ENCODE measurements around the gene CASP10.
A peak's percentile ranks its signal among the peaks of the same experiment; 100 is the strongest.
"Not testable (repeated sequence)": the region's sequence is repeated elsewhere in the genome, so short reads cannot be mapped to it uniquely, and the experiment has no call there.

Gene CASP10

GRCh38 chr2:201183835-201184234 is 894 bp downstream of the CASP10 start:
- H3K36me3 ChIP-seq (ENCODE audit: control insufficient read depth in 2 of 2, insufficient read depth in 2 of 2, low read length in 2 of 2); H3K9ac ChIP-seq (ENCODE audit: low read length in 2 of 2); H3K4me1 ChIP-seq (ENCODE audit: control insufficient read depth, insufficient read depth, low read length); H3K27ac ChIP-seq (ENCODE audit: low read length); H3K27me3 ChIP-seq (ENCODE audit: control insufficient read depth in 1 of 2, insufficient read depth in 2 of 2, low read length in 2 of 2); H3K9me3 ChIP-seq (ENCODE audit: control insufficient read depth in 2 of 2, low read length in 2 of 2): not testable (repeated sequence)
- H3K4me3 ChIP-seq (ENCODE audit: low read length in 2 of 2), result peak overlapping the region in 1 of 2 donors; percentile 44

- H3K27ac ChIP-seq (ENCODE audit: low read length); H3K9ac ChIP-seq (ENCODE audit: low read length in 2 of 2); H3K36me3 ChIP-seq (ENCODE audit: control insufficient read depth in 2 of 2, insufficient read depth in 2 of 2, low read length in 2 of 2); H3K27me3 ChIP-seq (ENCODE audit: control insufficient read depth in 1 of 2, insufficient read depth in 2 of 2, low read length in 2 of 2); H3K4me1 ChIP-seq (ENCODE audit: control insufficient read depth, insufficient read depth, low read length); H3K9me3 ChIP-seq (ENCODE audit: control insufficient read depth in 2 of 2, low read length in 2 of 2): not testable (repeated sequence)
- peak overlapping the region in 1 of 2 donors; percentile 44 for H3K4me3 ChIP-seq (ENCODE audit: low read length in 2 of 2)
These were observed 1.3 kb downstream of the CASP10 start for GRCh38 chr2:201184248-201184647.

- no peak overlapping the region for H3K4me3 ChIP-seq (ENCODE audit: low read length in 2 of 2)
- no peaks in the 10 kb centered on the region for H3K27me3 ChIP-seq (ENCODE audit: control insufficient read depth in 1 of 2, insufficient read depth in 2 of 2, low read length in 2 of 2)
- H3K9me3 ChIP-seq (ENCODE audit: control insufficient read depth in 2 of 2, low read length in 2 of 2), result no peaks in the 10 kb centered on the region
- no peak overlapping the region for H3K27ac ChIP-seq (ENCODE audit: low read length)
- H3K36me3 ChIP-seq (ENCODE audit: control insufficient read depth in 2 of 2, insufficient read depth in 2 of 2, low read length in 2 of 2), result no peaks in the 10 kb centered on the region
- no peak overlapping the region for H3K9ac ChIP-seq (ENCODE audit: low read length in 2 of 2)
- no peaks in the 10 kb centered on the region for H3K4me1 ChIP-seq (ENCODE audit: control insufficient read depth, insufficient read depth, low read length)
These were observed 2.9 kb downstream of the CASP10 start for GRCh38 chr2:201185863-201186262.

- no peaks in the 10 kb centered on the region for H3K36me3 ChIP-seq (ENCODE audit: control insufficient read depth in 2 of 2, insufficient read depth in 2 of 2, low read length in 2 of 2)
- H3K9ac ChIP-seq (ENCODE audit: low read length in 2 of 2), result no peak overlapping the region
- H3K9me3 ChIP-seq (ENCODE audit: control insufficient read depth in 2 of 2, low read length in 2 of 2), result no peaks in the 10 kb centered on the region
- no peak overlapping the region for H3K4me3 ChIP-seq (ENCODE audit: low read length in 2 of 2)
- H3K4me1 ChIP-seq (ENCODE audit: control insufficient read depth, insufficient read depth, low read length), result no peaks in the 10 kb centered on the region
- no peak overlapping the region for H3K27ac ChIP-seq (ENCODE audit: low read length)
- no peaks in the 10 kb centered on the region for H3K27me3 ChIP-seq (ENCODE audit: control insufficient read depth in 1 of 2, insufficient read depth in 2 of 2, low read length in 2 of 2)
These were observed 4.0 kb downstream of the CASP10 start for GRCh38 chr2:201186982-201187381.

- no peak overlapping the region for H3K27ac ChIP-seq (ENCODE audit: low read length)
- no peaks in the 10 kb centered on the region for H3K36me3 ChIP-seq (ENCODE audit: control insufficient read depth in 2 of 2, insufficient read depth in 2 of 2, low read length in 2 of 2)
- H3K9ac ChIP-seq (ENCODE audit: low read length in 2 of 2), result no peak overlapping the region
- H3K4me3 ChIP-seq (ENCODE audit: low read length in 2 of 2), result no peak overlapping the region
- no peaks in the 10 kb centered on the region for H3K4me1 ChIP-seq (ENCODE audit: control insufficient read depth, insufficient read depth, low read length)
- H3K27me3 ChIP-seq (ENCODE audit: control insufficient read depth in 1 of 2, insufficient read depth in 2 of 2, low read length in 2 of 2), result no peaks in the 10 kb centered on the region
- H3K9me3 ChIP-seq (ENCODE audit: control insufficient read depth in 2 of 2, low read length in 2 of 2), result no peaks in the 10 kb centered on the region
These were observed 5.5 kb downstream of the CASP10 start for GRCh38 chr2:201188449-201188848.

GRCh38 chr2:201191132-201191875 is 8.4 kb downstream of the CASP10 start:
- Histone ChIP-seq H3K27me3 (ENCODE audit: control insufficient read depth in 1 of 2, insufficient read depth in 2 of 2, low read length in 2 of 2) (no peaks in the 10 kb centered on the region), H3K27ac (ENCODE audit: low read length) (no peak overlapping the region), H3K36me3 (ENCODE audit: control insufficient read depth in 2 of 2, insufficient read depth in 2 of 2, low read length in 2 of 2) (no peaks in the 10 kb centered on the region), H3K4me1 (ENCODE audit: control insufficient read depth, insufficient read depth, low read length) (no peaks in the 10 kb centered on the region), H3K4me3 (ENCODE audit: low read length in 2 of 2) (no peak overlapping the region), H3K9ac (ENCODE audit: low read length in 2 of 2) (no peak overlapping the region), H3K9me3 (ENCODE audit: control insufficient read depth in 2 of 2, low read length in 2 of 2) (no peaks in the 10 kb centered on the region)

- no peak overlapping the region for H3K4me3 ChIP-seq (ENCODE audit: low read length in 2 of 2)
- H3K27me3 ChIP-seq (ENCODE audit: control insufficient read depth in 1 of 2, insufficient read depth in 2 of 2, low read length in 2 of 2), result no peaks in the 10 kb centered on the region
- no peaks in the 10 kb centered on the region for H3K9me3 ChIP-seq (ENCODE audit: control insufficient read depth in 2 of 2, low read length in 2 of 2)
- H3K9ac ChIP-seq (ENCODE audit: low read length in 2 of 2), result no peak overlapping the region
- no peak overlapping the region for H3K27ac ChIP-seq (ENCODE audit: low read length)
- no peaks in the 10 kb centered on the region for H3K36me3 ChIP-seq (ENCODE audit: control insufficient read depth in 2 of 2, insufficient read depth in 2 of 2, low read length in 2 of 2)
- H3K4me1 ChIP-seq (ENCODE audit: control insufficient read depth, insufficient read depth, low read length), result no peaks in the 10 kb centered on the region
These were observed 11.2 kb downstream of the CASP10 start for GRCh38 chr2:201194097-201194496.

GRCh38 chr2:201195331-201195730 is 12.4 kb downstream of the CASP10 start:
- H3K36me3 ChIP-seq (ENCODE audit: control insufficient read depth in 2 of 2, insufficient read depth in 2 of 2, low read length in 2 of 2), result no peaks in the 10 kb centered on the region
- H3K4me1 ChIP-seq (ENCODE audit: control insufficient read depth, insufficient read depth, low read length), result no peaks in the 10 kb centered on the region
- no peak overlapping the region for H3K4me3 ChIP-seq (ENCODE audit: low read length in 2 of 2)
- H3K27me3 ChIP-seq (ENCODE audit: control insufficient read depth in 1 of 2, insufficient read depth in 2 of 2, low read length in 2 of 2), result no peaks in the 10 kb centered on the region
- H3K27ac ChIP-seq (ENCODE audit: low read length), result no peak overlapping the region
- no peaks in the 10 kb centered on the region for H3K9me3 ChIP-seq (ENCODE audit: control insufficient read depth in 2 of 2, low read length in 2 of 2)
- no peak overlapping the region for H3K9ac ChIP-seq (ENCODE audit: low read length in 2 of 2)

- Histone ChIP-seq H3K9ac (ENCODE audit: low read length in 2 of 2) (no peak overlapping the region), H3K36me3 (ENCODE audit: control insufficient read depth in 2 of 2, insufficient read depth in 2 of 2, low read length in 2 of 2) (no peaks in the 10 kb centered on the region), H3K4me3 (ENCODE audit: low read length in 2 of 2) (no peak overlapping the region), H3K27me3 (ENCODE audit: control insufficient read depth in 1 of 2, insufficient read depth in 2 of 2, low read length in 2 of 2) (no peaks in the 10 kb centered on the region), H3K27ac (ENCODE audit: low read length) (no peak overlapping the region), H3K4me1 (ENCODE audit: control insufficient read depth, insufficient read depth, low read length) (no peaks in the 10 kb centered on the region), H3K9me3 (ENCODE audit: control insufficient read depth in 2 of 2, low read length in 2 of 2) (no peaks in the 10 kb centered on the region)
These were observed 13.1 kb downstream of the CASP10 start for GRCh38 chr2:201196003-201196402.

GRCh38 chr2:201196803-201197202 is 13.9 kb downstream of the CASP10 start:
- Histone ChIP-seq H3K27ac (ENCODE audit: low read length) (no peak overlapping the region), H3K4me1 (ENCODE audit: control insufficient read depth, insufficient read depth, low read length) (no peaks in the 10 kb centered on the region)

GRCh38 chr2:201197781-201198180 is 14.8 kb downstream of the CASP10 start:
- Histone ChIP-seq H3K27ac (ENCODE audit: low read length) (no peak overlapping the region), H3K36me3 (ENCODE audit: control insufficient read depth in 2 of 2, insufficient read depth in 2 of 2, low read length in 2 of 2) (no peaks in the 10 kb centered on the region), H3K9me3 (ENCODE audit: control insufficient read depth in 2 of 2, low read length in 2 of 2) (no peaks in the 10 kb centered on the region), H3K27me3 (ENCODE audit: control insufficient read depth in 1 of 2, insufficient read depth in 2 of 2, low read length in 2 of 2) (no peaks in the 10 kb centered on the region), H3K9ac (ENCODE audit: low read length in 2 of 2) (no peak overlapping the region), H3K4me3 (ENCODE audit: low read length in 2 of 2) (no peak overlapping the region), H3K4me1 (ENCODE audit: control insufficient read depth, insufficient read depth, low read length) (no peaks in the 10 kb centered on the region)

More at GRCh38 chr2:201196803-201197202, 13.9 kb downstream of the CASP10 start:
- Histone ChIP-seq H3K9me3 (ENCODE audit: control insufficient read depth in 2 of 2, low read length in 2 of 2) (no peaks in the 10 kb centered on the region), H3K9ac (ENCODE audit: low read length in 2 of 2) (no peak overlapping the region), H3K36me3 (ENCODE audit: control insufficient read depth in 2 of 2, insufficient read depth in 2 of 2, low read length in 2 of 2) (no peaks in the 10 kb centered on the region), H3K27me3 (ENCODE audit: control insufficient read depth in 1 of 2, insufficient read depth in 2 of 2, low read length in 2 of 2) (no peaks in the 10 kb centered on the region), H3K4me3 (ENCODE audit: low read length in 2 of 2) (no peak overlapping the region)

Data from stomach smooth muscle (tissue), 2 donors.